ENCODE data around the gene DSG3.

DNA sequence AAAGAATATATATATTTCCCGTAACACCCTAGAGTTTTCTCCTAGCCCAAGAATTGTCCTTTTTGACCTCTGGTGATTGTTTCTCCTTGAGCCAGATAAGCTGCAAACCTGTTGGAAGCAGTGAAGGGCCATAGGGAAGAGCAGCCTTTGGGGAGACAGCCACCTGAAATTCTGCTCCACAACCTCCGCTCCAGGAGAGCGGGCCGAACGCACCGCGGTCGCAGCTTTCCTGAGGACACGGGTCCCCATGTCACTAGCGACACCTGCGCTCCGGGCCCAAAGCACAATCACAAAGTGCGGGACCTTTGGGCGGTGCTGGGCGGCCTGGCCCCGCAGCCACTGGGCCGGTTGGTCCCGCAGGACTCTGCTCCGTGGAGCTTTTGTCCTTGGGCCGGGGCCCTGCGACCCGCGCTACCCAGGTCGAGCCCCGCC is 49.9 kb downstream of the DSG3 start:
- TF ChIP-seq, protein P1, sequence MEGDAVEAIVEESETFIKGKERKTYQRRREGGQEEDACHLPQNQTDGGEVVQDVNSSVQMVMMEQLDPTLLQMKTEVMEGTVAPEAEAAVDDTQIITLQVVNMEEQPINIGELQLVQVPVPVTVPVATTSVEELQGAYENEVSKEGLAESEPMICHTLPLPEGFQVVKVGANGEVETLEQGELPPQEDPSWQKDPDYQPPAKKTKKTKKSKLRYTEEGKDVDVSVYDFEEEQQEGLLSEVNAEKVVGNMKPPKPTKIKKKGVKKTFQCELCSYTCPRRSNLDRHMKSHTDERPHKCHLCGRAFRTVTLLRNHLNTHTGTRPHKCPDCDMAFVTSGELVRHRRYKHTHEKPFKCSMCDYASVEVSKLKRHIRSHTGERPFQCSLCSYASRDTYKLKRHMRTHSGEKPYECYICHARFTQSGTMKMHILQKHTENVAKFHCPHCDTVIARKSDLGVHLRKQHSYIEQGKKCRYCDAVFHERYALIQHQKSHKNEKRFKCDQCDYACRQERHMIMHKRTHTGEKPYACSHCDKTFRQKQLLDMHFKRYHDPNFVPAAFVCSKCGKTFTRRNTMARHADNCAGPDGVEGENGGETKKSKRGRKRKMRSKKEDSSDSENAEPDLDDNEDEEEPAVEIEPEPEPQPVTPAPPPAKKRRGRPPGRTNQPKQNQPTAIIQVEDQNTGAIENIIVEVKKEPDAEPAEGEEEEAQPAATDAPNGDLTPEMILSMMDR (IDR thresholded peaks at IDR 0.05), result no peak
- no peak for TF ChIP-seq POLR2A (IDR thresholded peaks at IDR 0.05)
